Purkinje cell (primary cell): ENCODE measurements around the gene PNLIPRP3. TPM values are rescaled to one million over a fixed set of nuclear protein-coding genes. Genes with fewer than 3 reads are reported as not detected.

ENCODE experiments used
- polyA plus RNA-seq: library from polyadenylated mRNA; unstranded; fragments of >200 nt; fragmentation: Nextera tagmentation; gene quantifications from 2 replicates; pipeline ENCODE4 v1.2.1, GENCODE V29; 2014

The PNLIPRP3 gene
- polyA plus RNA-seq, result not detected in 2 replicates

GRCh38 chr10:116427671-116428070, at the start of gene PNLIPRP3:
Gene PNLIPRP3, plus strand, starts transcription at chr10:116427847. Its CDS starts 166 bp downstream, at chr10:116428013.

Other genes starting within 250 kb of the PNLIPRP3 start
- gene GFRA1, start 154.6 kb upstream of the PNLIPRP3 start, polyA plus RNA-seq, result 8.8 and 12.0 TPM in 2 replicates
- not detected in 2 replicates for gene CCDC172, start 103.4 kb upstream of the PNLIPRP3 start, polyA plus RNA-seq
- not detected in 2 replicates for gene PNLIP, start 118.1 kb downstream of the PNLIPRP3 start, polyA plus RNA-seq
- gene PNLIPRP1, start 163.1 kb downstream of the PNLIPRP3 start, polyA plus RNA-seq, result not detected in 2 replicates
- gene PNLIPRP2, start 193.1 kb downstream of the PNLIPRP3 start, polyA plus RNA-seq, result not detected in 2 replicates